H1 (cell line): ENCODE data around the gene PHC2. TPM values are rescaled to one million over a fixed set of nuclear protein-coding genes. Genes with fewer than 3 reads are reported as not detected.

Source experiments
- CTCF ChIA-PET: fragments of 300-600 bp; sonication (Branson Sonifier 250); formaldehyde crosslinking; loops from one replicate; lab custom pipeline; 2021; ENCODE audit not compliant: partially characterized antibody; lab: Charles Lee
- POLR2A ChIA-PET: fragments of 300-600 bp; sonication (Branson Sonifier 250); formaldehyde crosslinking; loops from one replicate; lab custom pipeline; 2021; ENCODE audit warnings: inconsistent platforms; ENCODE audit not compliant: partially characterized antibody; lab: Charles Lee
- DNase-seq, 2 experiments: peaks; one replicate each; pipeline versions ENCODE4 v3.0.0 to v3.0.0-alpha.2; 2010 to 2022; ENCODE audit warnings: low spot score in 2 of 2, low read depth in 1 of 2, mixed read lengths in 1 of 2
- FAIRE-seq: peaks from 2 replicates; lab custom pipeline; 2011; peaks lifted over from hg19 to GRCh38; lab: Jason Lieb, UNC
- H2AFZ ChIP-seq: 2 replicates; pipeline ENCODE4 v1.8.1; 2012; ENCODE audit warnings: low read length, inconsistent platforms
- H2AK5ac ChIP-seq: 2 replicates; pipeline ENCODE4 v1.6.1; 2013; ENCODE audit warnings: low read depth, low read length
- H2BK120ac ChIP-seq: replicated peaks from 2 replicates; pipeline ENCODE3; 2013; ENCODE audit warnings: low read depth, low read length, inconsistent platforms
- H2BK12ac ChIP-seq: 2 replicates; pipeline ENCODE4 v1.6.1; 2013; ENCODE audit warnings: low read depth, low read length
- H2BK15ac ChIP-seq: 2 replicates; pipeline ENCODE4 v1.6.1; 2013; ENCODE audit warnings: low read length
- H2BK20ac ChIP-seq: 2 replicates; pipeline ENCODE4 v1.6.1; 2013; ENCODE audit warnings: low read length
- H2BK5ac ChIP-seq: 2 replicates; pipeline ENCODE4 v1.6.1; 2013; ENCODE audit warnings: low read depth, low read length
- H3K14ac ChIP-seq: 2 replicates; pipeline ENCODE4 v1.6.1; 2013; ENCODE audit warnings: inconsistent platforms; ENCODE audit not compliant: insufficient read length
- H3K18ac ChIP-seq: 2 replicates; pipeline ENCODE4 v1.6.1; 2013; ENCODE audit warnings: low read length; ENCODE audit errors: extremely low read depth
- H3K23ac ChIP-seq: 2 replicates; pipeline ENCODE4 v1.6.1; 2013; ENCODE audit warnings: inconsistent platforms; ENCODE audit not compliant: insufficient read length
- H3K23me2 ChIP-seq: 2 replicates; pipeline ENCODE4 v1.6.1; 2013; ENCODE audit warnings: low read depth, low read length
- H3K27ac ChIP-seq: 2 replicates; pipeline ENCODE4 v1.6.1; 2011; ENCODE audit warnings: low read depth, low read length, inconsistent platforms
- H3K27me3 ChIP-seq, 4 experiments: replicated peaks in 1 of 4; 1 replicate in 1 of 4; 2 replicates in 3 of 4; pipeline versions ENCODE4 v1.6.1 to v1.8.1; 2011 to 2013; ENCODE audit warnings: low read length in 3 of 4, mild to moderate bottlenecking in 3 of 4, inconsistent platforms in 2 of 4, mixed read lengths in 2 of 4, moderate library complexity in 1 of 4; ENCODE audit not compliant: control insufficient read depth in 3 of 4, insufficient read depth in 3 of 4; ENCODE audit errors: extremely low read depth in 1 of 4
- H3K36me3 ChIP-seq, 4 experiments: 2 replicates each; pipeline versions ENCODE4 v1.6.1 to v1.8.1; 2011 to 2013; ENCODE audit warnings: mild to moderate bottlenecking in 4 of 4, low read length in 3 of 4, moderate library complexity in 2 of 4, control low read depth in 1 of 4, inconsistent platforms in 1 of 4; ENCODE audit not compliant: insufficient read depth in 4 of 4, control insufficient read depth in 2 of 4
- H3K4ac ChIP-seq: replicated peaks from 2 replicates; pipeline ENCODE3; 2013; ENCODE audit warnings: low read length, low read depth, mixed read lengths, inconsistent platforms; ENCODE audit not compliant: insufficient read length
- H3K4me1 ChIP-seq, 4 experiments: replicated peaks in 1 of 4; 1 replicate in 1 of 4; 2 replicates in 3 of 4; pipeline versions ENCODE4 v1.6.1 to v1.8.1; 2011 to 2013; ENCODE audit warnings: low read length in 3 of 4, inconsistent platforms in 2 of 4, mixed read lengths in 1 of 4; ENCODE audit not compliant: insufficient read depth in 4 of 4, control insufficient read depth in 3 of 4
- H3K4me2 ChIP-seq, 2 experiments: 2 replicates each; pipeline versions ENCODE4 v1.6.1 to v1.8.1; 2011 to 2013; ENCODE audit warnings: low read depth in 2 of 2, low read length in 2 of 2, control low read depth in 1 of 2, inconsistent platforms in 1 of 2, mild to moderate bottlenecking in 1 of 2; ENCODE audit not compliant: insufficient read depth in 1 of 2
- H3K4me3 ChIP-seq, 4 experiments: fragments of 200-600, 300-600 bp in 1 of 4; sonication (generic), shearing (Covaris generic), sonication (Bioruptor Twin) in 1 of 4; 2 replicates each; pipeline versions ENCODE4 v1.5.1 to v1.8.1; 2011 to 2016; ENCODE audit warnings: low read length in 4 of 4, low read depth in 3 of 4, control low read depth in 2 of 4, inconsistent platforms in 2 of 4, mild to moderate bottlenecking in 2 of 4, mixed read lengths in 1 of 4, moderate library complexity in 1 of 4; ENCODE audit not compliant: insufficient read depth in 2 of 4; ENCODE audit errors: extremely low read depth in 1 of 4
- H3K56ac ChIP-seq: replicated peaks from 2 replicates; pipeline ENCODE3; 2013; ENCODE audit warnings: low read depth, mild to moderate bottlenecking, mixed read lengths, low read length, inconsistent platforms; ENCODE audit not compliant: insufficient read length
- H3K79me1 ChIP-seq: 2 replicates; pipeline ENCODE4 v1.6.1; 2013; ENCODE audit warnings: low read depth, low read length, control low read depth
- H3K79me2 ChIP-seq, 2 experiments: 2 replicates each; pipeline versions ENCODE4 v1.6.1 to v1.8.1; 2012 to 2013; ENCODE audit warnings: low read length in 2 of 2, mild to moderate bottlenecking in 2 of 2, inconsistent platforms in 1 of 2; ENCODE audit not compliant: insufficient read depth in 2 of 2, control insufficient read depth in 1 of 2
- H3K9ac ChIP-seq, 4 experiments: replicated peaks in 1 of 4; 1 replicate in 1 of 4; 2 replicates in 3 of 4; pipeline versions ENCODE4 v1.6.1 to v1.8.1; 2011 to 2013; ENCODE audit warnings: low read depth in 3 of 4, low read length in 3 of 4, control low read depth in 2 of 4, mild to moderate bottlenecking in 2 of 4, moderate library complexity in 2 of 4, inconsistent platforms in 1 of 4; ENCODE audit errors: extremely low read depth in 1 of 4
- H3K9me3 ChIP-seq, 2 experiments: 2 replicates each; pipeline versions ENCODE4 v1.6.1 to v1.8.1; 2012 to 2013; ENCODE audit warnings: mild to moderate bottlenecking in 2 of 2, moderate library complexity in 2 of 2, control low read depth in 1 of 2, inconsistent platforms in 1 of 2, low read depth in 1 of 2, low read length in 1 of 2, mixed read lengths in 1 of 2; ENCODE audit not compliant: insufficient read depth in 2 of 2
- H4K20me1 ChIP-seq, 2 experiments: replicated peaks in 1 of 2; 2 replicates each; pipeline versions ENCODE3 to v1.8.1; 2011 to 2013; ENCODE audit warnings: inconsistent platforms in 2 of 2, low read length in 2 of 2, mild to moderate bottlenecking in 1 of 2; ENCODE audit not compliant: insufficient read depth in 2 of 2, control insufficient read depth in 1 of 2
- H4K5ac ChIP-seq: 2 replicates; pipeline ENCODE4 v1.6.1; 2013; ENCODE audit warnings: low read length, low read depth, mixed read lengths, inconsistent platforms; ENCODE audit not compliant: insufficient read length
- H4K8ac ChIP-seq: 2 replicates; pipeline ENCODE4 v1.8.0; 2013; ENCODE audit warnings: mild to moderate bottlenecking, moderate library complexity, low read length, inconsistent platforms; ENCODE audit not compliant: insufficient read depth; ENCODE audit errors: extremely low read depth
- H4K91ac ChIP-seq: replicated peaks from 2 replicates; pipeline ENCODE3; 2013; ENCODE audit warnings: low read length, mixed read lengths, inconsistent platforms; ENCODE audit not compliant: insufficient read length
- CREB1 ChIP-seq: IDR thresholded peaks from 2 replicates; pipeline ENCODE4 v1.6.1; 2012; ENCODE audit warnings: inconsistent platforms
- CTCF ChIP-seq, 3 experiments: IDR thresholded peaks; 1 replicate in 2 of 3; 2 replicates in 1 of 3; pipeline versions ENCODE4 v1.5.1 to v1.6.1; 2011; ENCODE audit warnings: low read length in 3 of 3, mild to moderate bottlenecking in 3 of 3, inconsistent platforms in 2 of 3, low read depth in 1 of 3, moderate library complexity in 1 of 3; ENCODE audit not compliant: insufficient read depth in 1 of 3; ENCODE audit errors: control extremely low read depth in 1 of 3
- HDAC6 ChIP-seq: IDR thresholded peaks from one replicate; pipeline ENCODE4 v1.7.1; 2012; ENCODE audit warnings: low read depth, mild to moderate bottlenecking, inconsistent platforms, low read length, moderate library complexity
- JUND ChIP-seq: IDR thresholded peaks from 2 replicates; pipeline ENCODE4 v1.6.1; 2011; ENCODE audit warnings: mild to moderate bottlenecking, improper control_type of control experiment, low read length
- POLR2AphosphoS5 ChIP-seq: IDR thresholded peaks from 2 replicates; pipeline ENCODE4 v1.6.1; 2011; ENCODE audit warnings: low read depth, low read length
- RAD21 ChIP-seq, 2 experiments: IDR thresholded peaks in 1 of 2; conservative IDR thresholded peaks in 1 of 2; 2 replicates each; pipeline ENCODE4 v1.6.1; 2011; ENCODE audit warnings: low read depth in 2 of 2, low read length in 2 of 2, improper control_type of control experiment in 1 of 2, inconsistent platforms in 1 of 2, mild to moderate bottlenecking in 1 of 2, moderate library complexity in 1 of 2
- SP1 ChIP-seq: IDR thresholded peaks from 2 replicates; pipeline ENCODE4 v1.6.1; 2011; ENCODE audit warnings: low read depth, low read length
- YY1 ChIP-seq: IDR thresholded peaks from 2 replicates; pipeline ENCODE4 v1.6.1; 2011; ENCODE audit warnings: low read depth, mild to moderate bottlenecking, low read length
- WGBS, 2 experiments: shearing (Covaris generic) in 1 of 2; methylation state at CpG; one replicate each; pipeline versions ENCODE4 v1.1.6 to v1.1.7; 2013 to 2015; ENCODE audit warnings: low lambda C conversion rate in 2 of 2, mixed read lengths in 2 of 2, inconsistent platforms in 1 of 2, low coverage in 1 of 2, missing lambda C conversion rate in 1 of 2; ENCODE audit not compliant: insufficient replicate concordance in 2 of 2, insufficient coverage in 1 of 2, insufficient read length in 1 of 2; ENCODE audit errors: extremely low coverage in 1 of 2, missing lambda C conversion rate in 1 of 2; 5-methylcytosine and 5-hydroxymethylcytosine counted together
- polyA plus RNA-seq, 7 experiments: library from polyadenylated mRNA; depleted of rRNA in 3 of 7; stranded (reverse) in 5 of 7; unstranded in 2 of 7; fragments of >200 nt in 5 of 7; fragments of 200-250 nt in 2 of 7; gene quantifications; 1 replicate in 5 of 7; 2 replicates in 1 of 7; 4 replicates in 1 of 7; pipeline versions ENCODE4 v1.2.1 to v1.2.3, GENCODE V29; 2011 to 2013; ENCODE audit warnings: missing spikeins in 2 of 7, mixed read lengths in 2 of 7
- total RNA-seq: library from RNA; stranded (reverse); fragmentation: NEBNext Ultra II Directional; extraction: Animal tissue kit (Norgen Biotek cat#: 25700); gene quantifications from 2 replicates; pipeline ENCODE4 v1.2.1, GENCODE V29; 2021

PHC2 gene
- total and polyA plus RNA-seq, 2 of the 8 experiments (the other 6 are each of a cell fraction or from before 2014, with no cell fraction given), result 5.6 to 14.2 TPM

DNA sequence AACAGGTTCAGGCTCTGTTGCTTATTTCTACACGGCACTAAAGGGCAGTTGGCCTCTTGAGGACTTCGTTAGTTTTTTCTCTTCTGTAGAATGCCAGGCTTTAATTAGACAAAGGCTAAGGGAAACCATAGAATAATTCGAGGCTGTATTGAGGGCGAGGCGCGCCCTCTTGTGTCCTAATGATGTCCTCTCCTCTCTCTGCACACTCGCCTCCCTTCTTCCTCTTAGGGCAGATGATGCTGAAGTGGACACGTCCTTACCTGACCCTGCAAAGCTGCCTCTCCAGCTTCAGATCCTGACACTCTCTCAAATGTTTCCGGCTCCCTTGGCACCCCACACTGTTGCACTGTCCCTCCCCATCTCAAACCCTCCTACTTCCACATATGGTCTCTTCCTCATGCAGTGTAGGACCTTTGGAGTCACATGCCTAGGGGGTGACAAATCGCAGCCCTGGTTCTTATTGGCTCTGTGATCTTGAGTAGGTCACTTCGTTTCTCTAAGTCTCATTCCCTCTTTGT, 39.7 kb upstream of the PHC2 start:
- Histone ChIP-seq H2BK15ac (no peak overlapping the region), H2AFZ (peak overlapping the region; percentile 95), H3K4me2 (peak overlapping the region in 1 of 2 experiments; percentile 0; a peak in 1 of 4 replicates), H3K4me1 (peaks cover 0 to 7% (median 2%) of the 10 kb centered on the region in 4 experiments; a peak in 3 of 7 replicates), H2BK20ac (no peak overlapping the region), H3K27me3 (no peaks in the 10 kb centered on the region; a peak in 1 of 7 replicates), H3K18ac (no peak overlapping the region), H4K8ac (no peak overlapping the region), H3K79me2 (no peaks in the 10 kb centered on the region), H3K9me3 (no peaks in the 10 kb centered on the region), H2BK120ac (no peak overlapping the region), H4K91ac (no peak overlapping the region), H3K36me3 (no peaks in the 10 kb centered on the region), H3K79me1 (no peaks in the 10 kb centered on the region), H3K14ac (no peak overlapping the region), H3K23me2 (peaks cover 3% of the 10 kb centered on the region; the same call in 1 of the 2 replicates), H2AK5ac (no peak overlapping the region), H2BK12ac (no peak overlapping the region), H4K5ac (no peak overlapping the region), H3K23ac (no peak overlapping the region), H3K27ac (no peak overlapping the region), H4K20me1 (no peaks in the 10 kb centered on the region), H3K4me3 (no peak overlapping the region), H3K56ac (no peak overlapping the region), H3K9ac (no peak overlapping the region), H3K4ac (no peak overlapping the region), H2BK5ac (no peak overlapping the region)
- DNase-seq (peak; percentile 46 to 77), FAIRE-seq (peak; percentile 88)
- CTCF ChIA-PET, result interaction anchor here (0.5 to 7.6 kb wide), 43 partner anchors 8 to 374 kb away, joined by 3 to 76 read pairs (median 4); no protein-coding TSS in a partner anchor
- POLR2A ChIA-PET, result interaction anchor here (1.2 to 1.7 kb wide), 2 partner anchors 12 to 202 kb away, joined by 3 to 4 read pairs; no protein-coding TSS in a partner anchor
- 20% methylated on average over 11 of the region's 11 CpGs; no CpG with 5 or more reads in 1 of the 2 experiments for WGBS, 2 experiments
- no peak for TF ChIP-seq JUND
- TF ChIP-seq CREB1, result peak; percentile 24; the same call in 1 of the 2 replicates
- TF ChIP-seq SP1, result no peak
- TF ChIP-seq CTCF (IDR thresholded peaks at IDR 0.05; ENCODE audit: control extremely low read depth in 1 of 3, insufficient read depth in 1 of 3, low read depth in 1 of 3, low read length in 3 of 3), result peak; percentile 77 to 89 (median 80)
- peak; percentile 91 to 92 for TF ChIP-seq RAD21 (IDR thresholded peaks at IDR 0.05 in 1 of 2, conservative IDR thresholded peaks at IDR 0.05 in 1 of 2; ENCODE audit: low read depth in 2 of 2, low read length in 2 of 2)
- TF ChIP-seq HDAC6, result no peak
- TF ChIP-seq POLR2AphosphoS5, result no peak
- 0 out of 2 replicates have a peak, but pooled peaks have one; percentile 36 for TF ChIP-seq YY1
